Stomach (tissue), 9 donors: ENCODE results near the gene ZNF350. TPM values are rescaled to one million over a fixed set of nuclear protein-coding genes. Genes with fewer than 3 reads are reported as not detected.

Experiments used
- DNase-seq, 2 donors: peaks; one replicate each; pipeline versions ENCODE4 v3.0.0 to v3.0.0-alpha.2; 2013 to 2019
- H3K27ac ChIP-seq, 5 donors: fragments of 200-600 bp in 4 of 5; sonication (generic) in 4 of 5; one replicate each; pipeline ENCODE4 v1.5.1; 2013 to 2019; ENCODE audit warnings: mild to moderate bottlenecking in 1 of 5, moderate library complexity in 1 of 5
- H3K27me3 ChIP-seq, 3 donors: fragments of 200-600 bp; sonication (generic); one replicate each; pipeline ENCODE4 v1.5.1; 2017 to 2019; ENCODE audit warnings: mixed run types in 1 of 3
- H3K36me3 ChIP-seq, 4 donors: fragments of 200-600 bp; sonication (generic); 1 replicate in 3 of 4; 2 replicates in 1 of 4; pipeline ENCODE4 v1.5.1; 2016 to 2019
- H3K4me1 ChIP-seq, 4 donors: fragments of 200-600 bp; sonication (generic); one replicate each; pipeline ENCODE4 v1.5.1; 2016 to 2019
- H3K4me3 ChIP-seq, 4 donors: fragments of 200-600 bp; sonication (generic) in 3 of 4; one replicate each; pipeline ENCODE4 v1.5.1; 2016 to 2019; ENCODE audit warnings: mild to moderate bottlenecking in 1 of 4
- H3K9me3 ChIP-seq, 4 donors: fragments of 200-600 bp; sonication (generic); one replicate each; pipeline ENCODE4 v1.5.1; 2016 to 2019
- CTCF ChIP-seq, 7 experiments: fragments of 450-650 bp in 4 of 7; fragments of 200-600 bp in 3 of 7; sonication (generic) in 3 of 7; IDR thresholded peaks; one replicate each; pipeline ENCODE4 v1.5.1; 2016 to 2019; ENCODE audit warnings: antibody characterized with exemption in 7 of 7, control low read depth in 2 of 7, mild to moderate bottlenecking in 1 of 7
- EP300 ChIP-seq: sonication (generic); formaldehyde crosslinking; IDR thresholded peaks from one replicate; pipeline ENCODE4 v1.6.1; 2017; ENCODE audit warnings: antibody characterized with exemption
- POLR2A ChIP-seq, 4 donors: fragments of 450-650 bp; IDR thresholded peaks; one replicate each; pipeline ENCODE4 v1.6.1; 2016; ENCODE audit warnings: antibody characterized with exemption in 4 of 4, control low read depth in 2 of 4, mild to moderate bottlenecking in 1 of 4, moderate library complexity in 1 of 4
- POLR2AphosphoS5 ChIP-seq, 3 donors: sonication (generic); formaldehyde crosslinking; IDR thresholded peaks; one replicate each; pipeline ENCODE4 v1.6.1; 2016; ENCODE audit warnings: antibody characterized with exemption in 3 of 3
- WGBS, 5 donors: extraction: QIAGEN DNeasy Blood & Tissue Kit in 3 of 5; methylation state at CpG; one replicate each; pipeline versions ENCODE4 v1.1.5 to v1.1.7; 2013 to 2018; 5-methylcytosine and 5-hydroxymethylcytosine counted together
- intact Hi-C: fragments of 100-400 bp; cut with DNase I; formaldehyde crosslinking; loops from one replicate; pipeline ENCODE4 v1.15.1; 2023; ENCODE audit warnings: low total_unique reads
- polyA plus RNA-seq, 3 donors: library from polyadenylated mRNA; stranded (reverse); fragments of 200-250 nt; gene quantifications; one replicate each; pipeline ENCODE4 v1.2.3, GENCODE V29; 2013
- total RNA-seq, 5 donors: library from RNA; depleted of rRNA; stranded (reverse); fragments of >200 nt; gene quantifications; one replicate each; pipeline versions ENCODE4 v1.1.0 to v1.2.3, GENCODE V29; 2014 to 2016
- donor health status: healthy with polysubstance abuse.
- donor health status: Bipolar disorder and iron deficiency.
- donor health status: healthy.

Gene ZNF350
- total and polyA plus RNA-seq, 8 donors, result 0.58 to 149 (median 9.8) TPM

DNA sequence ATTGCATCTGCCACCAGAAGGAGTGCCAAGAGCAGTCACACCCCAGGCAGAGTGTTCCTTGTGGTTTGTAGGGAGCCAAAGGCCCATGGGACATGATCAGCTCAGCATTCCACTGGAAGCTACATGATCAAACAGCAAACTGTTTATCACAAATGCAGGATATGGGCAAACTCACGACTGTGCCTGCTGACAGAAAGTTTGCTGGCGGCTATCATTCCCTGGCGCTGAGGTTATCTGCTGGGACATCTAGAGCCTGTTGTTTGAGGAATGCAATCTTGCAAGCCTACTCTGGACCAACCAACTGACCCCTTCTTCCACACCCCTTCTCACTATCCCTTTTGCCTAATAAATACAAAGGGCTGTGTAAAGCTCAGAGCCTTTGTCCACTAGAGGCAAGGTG, 67.0 kb downstream of the ZNF350 start:
- Histone ChIP-seq H3K27me3 (no peaks in the 10 kb centered on the region), H3K4me3 (no peak overlapping the region), H3K9me3 (peaks cover 35 to 100% (median 94%) of the 10 kb centered on the region in 4 donors), H3K27ac (no peak overlapping the region), H3K36me3 (no peaks in the 10 kb centered on the region), H3K4me1 (no peaks in the 10 kb centered on the region)
- TF ChIP-seq POLR2A (IDR thresholded peaks at IDR 0.05), result no peak
- TF ChIP-seq CTCF (IDR thresholded peaks at IDR 0.05), result no peak
- 78 to 87% (median 82%) methylated on average over 3 of the region's 3 CpGs for WGBS, 5 donors
- intact Hi-C loops, result no loop called here
- DNase-seq, result no peak

- intact Hi-C loops, result no loop called here
- 85 to 97% (median 93%) methylated on average over 1 of the region's 1 CpG for WGBS, 5 donors
- TF ChIP-seq POLR2A (IDR thresholded peaks at IDR 0.05), result no peak
- TF ChIP-seq CTCF (IDR thresholded peaks at IDR 0.05), result no peak
- no peak for TF ChIP-seq EP300
- no peak for TF ChIP-seq POLR2AphosphoS5 (IDR thresholded peaks at IDR 0.05)
These were observed 70.5 kb downstream of the ZNF350 start for GRCh38 chr19:51916167-51916566.

DNA sequence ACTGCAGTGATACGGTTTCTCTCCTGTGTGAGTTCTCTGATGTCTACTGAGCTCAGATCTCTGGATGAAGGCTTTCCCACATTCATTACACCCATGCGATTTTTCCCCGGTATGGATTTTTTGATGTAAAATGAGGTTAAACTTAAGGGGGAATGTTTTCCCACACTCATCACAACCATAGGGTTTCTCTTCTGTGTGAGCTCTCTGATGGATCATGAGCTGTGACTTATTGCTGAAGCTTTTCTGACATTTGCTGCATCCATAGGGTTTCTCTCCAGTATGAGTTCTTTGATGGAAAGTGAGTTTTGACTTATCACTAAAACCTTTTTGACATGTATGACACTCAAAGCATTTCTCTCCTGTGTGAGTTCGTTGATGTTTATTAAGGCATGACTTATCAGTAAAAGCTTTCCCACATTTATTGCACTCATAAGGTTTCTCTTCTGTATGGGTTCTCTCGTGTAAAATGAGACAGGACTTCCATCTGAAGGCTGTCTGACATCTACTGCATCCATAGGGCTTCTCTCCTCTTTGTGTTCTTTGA, 71.2 kb downstream of the ZNF350 start:
- 66 to 80% (median 78%) methylated on average over 5 of the region's 5 CpGs for WGBS, 5 donors
- Histone ChIP-seq H3K4me1 (no peaks in the 10 kb centered on the region), H3K27ac (no peak overlapping the region), H3K27me3 (peaks cover 0 to 5% (median 0%) of the 10 kb centered on the region in 3 donors), H3K9me3 (peaks cover 13 to 98% (median 89%) of the 10 kb centered on the region in 4 donors), H3K4me3 (no peak overlapping the region), H3K36me3 (no peaks in the 10 kb centered on the region)
- intact Hi-C loops, result no loop called here
- DNase-seq, result no peak
- TF ChIP-seq EP300 (no peak), CTCF (IDR thresholded peaks at IDR 0.05) (no peak), POLR2A (IDR thresholded peaks at IDR 0.05) (no peak), POLR2AphosphoS5 (IDR thresholded peaks at IDR 0.05) (no peak)

More at GRCh38 chr19:51916167-51916566, 70.5 kb downstream of the ZNF350 start:
- Histone ChIP-seq H3K4me1 (no peaks in the 10 kb centered on the region), H3K27me3 (no peaks in the 10 kb centered on the region), H3K27ac (no peak overlapping the region), H3K36me3 (no peaks in the 10 kb centered on the region), H3K4me3 (no peak overlapping the region), H3K9me3 (peaks cover 18 to 99% (median 89%) of the 10 kb centered on the region in 4 donors)
- DNase-seq, result no peak

Other genes starting within 250 kb of the ZNF350 start
- gene FPR1, start 235.0 kb downstream of the ZNF350 start, total RNA-seq, result 10 to 100 TPM in 1 of 5 donors, 1 to 10 TPM in 3, not detected in 1; 7.0 to 10.5 (median 8.5) TPM
- 1 to 10 TPM; 1.7 to 7.5 (median 1.8) TPM for gene FPR1, start 235.0 kb downstream of the ZNF350 start, polyA plus RNA-seq
- gene FPR2, start 225.7 kb downstream of the ZNF350 start, total RNA-seq, result 1 to 10 TPM in 2 of 5 donors, under 1 TPM in 1, not detected in 2; 0.58 to 1.7 (median 1.3) TPM
- 1 to 10 TPM in 2 of 3 donors, under 1 TPM in 1; 0.48 to 2.9 (median 1.4) TPM for gene FPR2, start 225.7 kb downstream of the ZNF350 start, polyA plus RNA-seq
- gene FPR3, start 191.7 kb downstream of the ZNF350 start, total RNA-seq, result 1 to 10 TPM in 3 of 5 donors, not detected in 2; 1.6 to 7.0 (median 3.1) TPM
- 1 to 10 TPM in 2 of 3 donors, under 1 TPM in 1; 0.58 to 2.7 (median 2.3) TPM for gene FPR3, start 191.7 kb downstream of the ZNF350 start, polyA plus RNA-seq
- 10 to 100 TPM in 3 of 5 donors, 1 to 10 TPM in 2; 5.5 to 25.2 (median 14.2) TPM for gene ZNF577, start 98.9 kb downstream of the ZNF350 start, total RNA-seq
- gene ZNF577, start 98.9 kb downstream of the ZNF350 start, polyA plus RNA-seq, result 10 to 100 TPM in 2 of 3 donors, 1 to 10 TPM in 1; 6.0 to 21.5 (median 13.1) TPM
- gene ZNF649, start 81.8 kb downstream of the ZNF350 start, total RNA-seq, result 10 to 100 TPM in 1 of 5 donors, 1 to 10 TPM in 4; 1.2 to 23.3 (median 8.0) TPM
- gene ZNF649, start 81.8 kb downstream of the ZNF350 start, polyA plus RNA-seq, result 1 to 10 TPM; 2.9 to 7.5 (median 3.1) TPM
- 10 to 100 TPM in 1 of 5 donors, 1 to 10 TPM in 3, under 1 TPM in 1; 0.29 to 12.8 (median 3.2) TPM for gene ZNF613, start 59.4 kb downstream of the ZNF350 start, total RNA-seq
- gene ZNF613, start 59.4 kb downstream of the ZNF350 start, polyA plus RNA-seq, result 1 to 10 TPM; 1.7 to 7.2 (median 2.2) TPM
- gene ZNF615, start 21.4 kb upstream of the ZNF350 start, total RNA-seq, result 10 to 100 TPM in 2 of 5 donors, 1 to 10 TPM in 3; 2.9 to 25.7 (median 9.7) TPM
- 1 to 10 TPM; 2.6 to 5.3 (median 3.4) TPM for gene ZNF615, start 21.4 kb upstream of the ZNF350 start, polyA plus RNA-seq
- 10 to 100 TPM in 2 of 5 donors, 1 to 10 TPM in 2, not detected in 1; 3.8 to 15.2 (median 8.7) TPM for gene ZNF614, start 41.5 kb upstream of the ZNF350 start, total RNA-seq
- 1 to 10 TPM; 1.9 to 2.9 (median 2.0) TPM for gene ZNF614, start 41.5 kb upstream of the ZNF350 start, polyA plus RNA-seq
- 10 to 100 TPM in 3 of 5 donors, 1 to 10 TPM in 2; 5.2 to 41.3 (median 17.0) TPM for gene ZNF432, start 62.0 kb upstream of the ZNF350 start, total RNA-seq
- gene ZNF432, start 62.0 kb upstream of the ZNF350 start, polyA plus RNA-seq, result 1 to 10 TPM; 2.6 to 9.2 (median 9.0) TPM
- gene ZNF841, start 108.9 kb upstream of the ZNF350 start, total RNA-seq, result 10 to 100 TPM in 4 of 5 donors, 1 to 10 TPM in 1; 4.3 to 47.4 (median 20.7) TPM
- gene ZNF841, start 108.9 kb upstream of the ZNF350 start, polyA plus RNA-seq, result 1 to 10 TPM; 5.2 to 6.3 (median 6.2) TPM
- 10 to 100 TPM in 1 of 5 donors, 1 to 10 TPM in 3, under 1 TPM in 1; 0.29 to 23.3 (median 7.2) TPM for gene ZNF616, start 153.1 kb upstream of the ZNF350 start, total RNA-seq
- 1 to 10 TPM; 1.7 to 2.0 (median 1.7) TPM for gene ZNF616, start 153.1 kb upstream of the ZNF350 start, polyA plus RNA-seq
- gene ZNF836, start 184.8 kb upstream of the ZNF350 start, total RNA-seq, result 10 to 100 TPM in 2 of 5 donors, 1 to 10 TPM in 3; 1.3 to 17.7 (median 4.1) TPM
- 1 to 10 TPM; 3.2 to 4.5 (median 3.4) TPM for gene ZNF836, start 184.8 kb upstream of the ZNF350 start, polyA plus RNA-seq
- gene PPP2R1A, start 203.2 kb upstream of the ZNF350 start, total RNA-seq, result 100 to 1,000 TPM in 4 of 5 donors, 10 to 100 TPM in 1; 73.3 to 272 (median 192) TPM
- gene PPP2R1A, start 203.2 kb upstream of the ZNF350 start, polyA plus RNA-seq, result 100 to 1,000 TPM in 2 of 3 donors, 10 to 100 TPM in 1; 98.7 to 146 (median 109) TPM